HG03354 (cell line): ENCODE measurements around the gene BRINP1.
"Not testable (repeated sequence)": the region's sequence is repeated elsewhere in the genome, so short reads cannot be mapped to it uniquely, and the experiment has no call there.

ENCODE experiments used
- ATAC-seq: cut with Tn5 transposase; IDR thresholded peaks from one replicate; pipeline ENCODE4 v1.9.1; 2021; ENCODE audit warnings: mild to moderate bottlenecking; ENCODE audit not compliant: unreplicated experiment, poor library complexity, severe bottlenecking

The BRINP1 gene

DNA sequence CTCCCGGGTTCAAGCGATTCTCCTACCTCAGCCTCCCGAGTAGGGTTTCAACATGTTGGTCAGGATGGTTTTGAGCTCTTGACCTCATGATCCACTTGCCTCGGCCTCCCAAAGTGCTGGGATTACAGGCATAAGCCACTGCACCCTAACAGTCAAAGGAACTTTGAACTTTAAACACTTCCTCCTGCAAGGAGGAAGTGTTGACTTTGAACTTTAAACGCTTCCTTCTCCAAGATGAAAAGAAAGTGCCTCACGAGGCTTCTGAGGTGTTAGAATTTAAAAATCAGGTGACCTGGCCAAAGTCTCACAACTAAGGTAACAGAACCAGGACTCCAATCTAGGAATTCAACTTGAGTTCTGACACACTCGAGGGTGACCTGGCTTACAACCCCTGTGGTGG, 150.9 kb downstream of the BRINP1 start:
- ATAC-seq, result no peak

GRCh38 chr9:119216651-119217331, 152.4 kb downstream of the BRINP1 start:
- ATAC-seq, result no peak

DNA sequence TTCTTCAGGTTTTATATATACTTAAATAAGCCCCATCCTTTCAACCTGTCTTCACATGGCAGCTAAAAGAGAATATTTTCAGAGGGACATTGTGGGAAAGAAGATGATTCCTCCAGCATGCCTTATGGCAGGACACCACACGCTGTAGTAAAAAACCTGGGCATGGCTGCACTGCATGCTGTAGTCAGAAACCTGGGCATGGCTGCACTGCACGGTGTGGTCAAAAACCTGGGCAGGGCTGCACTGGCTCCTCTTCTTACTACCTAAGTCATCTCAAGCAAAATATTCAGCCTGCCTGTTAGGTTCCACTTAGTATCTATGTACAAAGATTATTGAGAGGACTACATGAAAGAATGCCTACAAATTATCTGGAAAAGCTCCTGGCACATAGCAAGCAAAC, 153.6 kb downstream of the BRINP1 start:
- no peak for ATAC-seq

DNA sequence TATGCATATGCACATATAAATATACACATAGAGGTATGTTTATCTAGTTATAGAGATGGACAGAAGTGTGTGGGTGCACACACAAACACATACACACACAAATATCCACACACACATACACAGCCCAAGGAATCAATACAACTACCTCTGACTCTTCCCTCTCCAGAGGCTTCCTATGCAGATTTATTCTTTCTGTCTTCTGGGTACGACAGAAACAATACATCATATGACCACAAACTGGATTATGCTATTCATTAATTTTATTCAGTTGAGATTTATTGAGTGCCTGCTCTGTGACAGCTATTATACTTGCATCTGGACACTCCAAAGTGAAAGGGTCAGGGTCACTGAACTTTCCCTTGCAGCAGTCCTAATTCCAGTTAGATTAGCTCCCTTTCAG, 155.8 kb downstream of the BRINP1 start:
- no peak for ATAC-seq

GRCh38 chr9:119197893-119198607, 171.2 kb downstream of the BRINP1 start:
- no peak for ATAC-seq

DNA sequence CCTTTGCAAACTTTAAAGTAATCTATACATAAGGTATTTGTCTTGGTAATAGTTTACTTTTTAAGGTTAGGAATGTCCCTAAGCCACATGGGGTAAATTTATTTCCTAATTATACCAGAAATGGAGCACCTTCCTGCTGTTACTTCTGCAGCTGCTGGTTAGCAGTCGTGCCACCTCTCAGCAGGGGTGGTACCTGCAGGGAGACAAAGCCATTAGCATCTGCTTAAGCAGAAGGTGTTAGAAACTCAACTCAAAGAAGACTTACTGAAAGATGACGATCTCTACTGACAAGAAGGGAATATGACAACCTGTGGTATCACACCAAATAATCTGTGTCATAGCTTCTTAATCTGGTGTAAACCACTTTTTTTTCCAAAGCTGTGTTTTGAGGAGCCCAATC, 173.7 kb downstream of the BRINP1 start:
- ATAC-seq, result no peak

- ATAC-seq, result no peak
Measured at GRCh38 chr9:119185298-119185697, 183.9 kb downstream of the BRINP1 start.

- ATAC-seq, result no peak
Measured at GRCh38 chr9:119184265-119184936, 184.8 kb downstream of the BRINP1 start.

GRCh38 chr9:119181561-119181960, 187.7 kb downstream of the BRINP1 start:
- no peak for ATAC-seq

DNA sequence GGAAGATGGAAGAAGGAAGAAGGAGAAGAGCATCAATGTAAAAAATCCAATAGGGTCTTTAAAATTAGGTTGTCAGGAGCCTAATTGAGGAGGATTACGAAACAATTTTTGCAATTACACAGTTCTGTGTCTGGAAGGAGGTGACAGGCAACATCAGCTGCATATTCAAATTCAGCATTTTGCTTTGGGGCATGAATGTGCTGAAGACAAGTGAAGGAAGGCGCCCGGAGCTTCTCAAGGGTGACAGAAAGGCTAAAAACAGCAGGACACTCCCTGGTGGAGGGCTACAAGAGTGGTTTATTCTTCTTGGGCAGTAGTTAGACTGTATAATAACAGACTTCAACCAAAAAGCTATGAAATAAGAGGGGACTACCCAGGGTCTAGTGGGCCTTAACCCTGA, 188.3 kb downstream of the BRINP1 start:
- ATAC-seq, result no peak

DNA sequence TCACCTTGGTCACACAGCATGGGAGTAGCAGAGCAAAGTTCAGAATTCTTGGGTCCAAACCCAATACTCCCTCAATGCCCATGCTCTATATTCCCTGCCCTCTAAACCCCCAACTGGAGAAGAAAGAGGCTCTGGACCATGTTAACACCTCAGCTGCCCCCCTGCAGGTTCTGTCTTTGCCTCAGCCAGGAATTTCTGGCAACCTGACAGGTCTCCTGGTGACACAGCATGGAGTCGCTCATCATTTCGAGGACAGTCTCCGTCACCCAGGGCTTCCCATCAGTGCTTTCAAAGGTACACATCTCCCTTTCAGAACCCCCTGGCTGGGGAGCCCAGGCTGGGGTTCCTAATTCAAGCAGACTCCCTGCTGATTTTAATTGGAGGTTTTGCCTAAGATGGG, 189.5 kb downstream of the BRINP1 start:
- ATAC-seq, result no peak

DNA sequence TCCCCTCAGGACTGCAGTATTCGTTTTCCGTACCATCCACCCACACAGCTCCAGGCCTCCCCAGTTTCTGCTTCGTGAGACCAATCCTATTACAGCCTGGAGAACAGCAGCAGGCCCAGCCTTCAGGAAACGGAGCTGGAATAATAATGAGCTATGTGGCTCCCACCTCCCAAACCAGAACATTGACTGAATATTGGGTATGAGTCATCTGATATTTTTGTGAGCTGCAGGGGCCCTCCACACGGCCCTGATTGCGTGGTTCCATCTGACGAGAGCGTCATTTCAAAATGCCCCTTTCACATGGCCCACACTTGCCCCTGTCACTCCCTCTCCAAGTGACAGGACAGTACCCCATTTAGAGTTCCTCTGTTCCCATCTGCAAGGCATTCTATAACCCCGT, 192.0 kb downstream of the BRINP1 start:
- ATAC-seq, result no peak

DNA sequence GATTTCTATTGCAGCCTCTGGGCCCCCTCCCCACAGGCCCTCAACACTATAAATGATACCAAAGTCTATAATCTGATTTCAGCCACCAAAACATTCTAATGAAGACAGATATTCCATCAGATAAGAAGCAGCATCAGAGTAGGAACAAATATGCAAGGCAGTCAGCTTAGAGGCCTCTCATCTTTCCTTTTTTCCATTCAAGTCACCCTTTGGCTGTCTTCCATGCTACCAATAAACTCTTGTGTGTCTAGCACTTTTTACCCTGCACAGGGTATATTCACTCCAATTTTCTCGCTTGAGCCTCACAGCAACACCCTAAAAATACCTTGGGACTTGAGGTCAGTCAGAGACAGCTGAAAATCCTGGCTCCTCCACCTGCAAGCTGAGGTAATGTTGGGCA, 193.7 kb downstream of the BRINP1 start:
- ATAC-seq, result no peak

GRCh38 chr9:119169222-119169621, 200.0 kb downstream of the BRINP1 start:
- ATAC-seq, result not testable (repeated sequence)

DNA sequence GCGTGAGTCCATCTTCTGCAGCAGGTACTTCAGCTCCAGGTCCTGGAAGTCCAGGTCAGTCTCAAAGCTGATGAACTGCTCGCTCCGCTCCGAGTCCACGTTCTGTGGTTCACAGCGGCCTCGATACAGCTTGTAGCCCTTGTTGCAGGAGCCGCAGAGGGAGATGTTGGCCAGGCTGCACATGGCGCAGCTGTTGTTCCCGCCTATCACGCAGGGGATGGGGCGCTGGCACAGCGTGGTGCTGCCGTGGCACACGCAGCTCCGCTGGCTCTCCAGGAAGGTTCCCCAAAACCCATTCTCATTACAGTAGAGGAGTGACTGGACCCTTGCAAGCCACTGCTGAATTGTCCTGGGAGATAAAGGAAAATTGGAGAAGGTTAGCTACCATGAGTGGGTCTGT, 201.4 kb downstream of the BRINP1 start:
- no peak for ATAC-seq

DNA sequence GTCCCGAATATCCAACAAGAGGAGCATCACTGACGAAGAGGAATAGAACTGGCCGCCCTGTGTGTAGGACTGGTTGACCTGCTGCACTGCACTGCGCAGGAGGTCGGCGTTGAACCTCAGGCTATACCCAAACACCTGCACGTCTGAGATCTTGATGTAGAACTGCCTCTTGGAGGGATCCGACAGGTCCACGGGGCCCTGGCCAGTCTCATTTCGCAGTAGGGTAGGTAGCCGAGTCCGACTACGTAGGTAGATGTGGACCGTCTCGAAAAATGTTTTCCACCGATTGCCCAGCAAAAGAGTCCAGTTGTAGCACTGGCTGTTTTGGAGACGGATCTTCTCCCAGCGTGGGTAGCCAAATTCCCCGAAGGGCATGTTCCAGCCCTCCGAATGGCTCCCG, 202.0 kb downstream of the BRINP1 start:
- no peak for ATAC-seq

DNA sequence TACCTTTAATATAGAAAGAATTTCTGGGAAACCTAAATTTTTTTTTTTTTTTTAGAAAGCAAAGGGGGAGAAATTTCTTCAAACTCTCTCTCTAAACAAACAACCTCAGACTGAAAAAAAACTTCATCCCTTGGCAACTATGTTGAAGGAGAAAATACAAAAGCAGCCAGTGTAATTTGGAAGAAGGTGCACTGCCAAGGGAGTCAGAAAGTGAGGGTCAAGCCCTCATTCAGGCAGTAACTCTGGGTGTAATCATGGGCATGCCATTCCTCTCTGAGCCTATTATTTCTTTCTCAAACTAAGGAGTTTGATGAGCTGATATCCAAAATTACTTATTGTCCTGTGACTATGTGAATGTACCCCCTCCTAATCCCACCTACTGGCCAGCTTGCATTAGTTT, 203.1 kb downstream of the BRINP1 start:
- no peak for ATAC-seq

- ATAC-seq, result no peak
Measured at GRCh38 chr9:119165131-119165530, 204.1 kb downstream of the BRINP1 start.

GRCh38 chr9:119164716-119165115, 204.5 kb downstream of the BRINP1 start:
- ATAC-seq, result no peak

GRCh38 chr9:119160551-119160950, 208.7 kb downstream of the BRINP1 start:
- ATAC-seq, result no peak

DNA sequence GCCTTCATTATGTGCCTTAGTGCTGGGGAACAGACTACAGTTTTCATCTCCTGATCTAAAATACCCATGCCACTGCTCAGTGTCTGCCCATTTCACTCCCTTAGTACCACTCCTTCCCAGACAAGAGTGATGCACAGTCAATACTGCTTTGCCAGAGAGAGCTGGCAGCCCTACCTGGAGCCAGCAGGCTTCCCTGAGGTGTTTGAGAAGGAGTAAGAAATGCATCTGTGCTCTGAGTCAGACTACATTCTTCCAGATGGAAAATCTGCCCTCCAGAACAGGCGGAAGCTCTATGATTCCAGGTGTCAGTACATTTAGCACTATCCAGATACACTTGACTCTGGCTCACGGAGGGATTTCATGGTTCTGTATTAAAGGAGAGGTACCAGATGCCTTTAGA, 209.8 kb downstream of the BRINP1 start:
- ATAC-seq, result no peak
